Stimulated activated CD4-positive, alpha-beta T cell treated with anti-CD3 and anti-CD28 coated beads, TNF-alpha, amount 100 ng/mL, for 1 hour (primary cell): Measurements from ENCODE around the gene ZG16B.

Experiments used
- DNase-seq, 3 donors: peaks; one replicate each; pipeline ENCODE4 v3.0.0-alpha.2; 2020; ENCODE audit warnings: low read depth in 3 of 3, low spot score in 1 of 3

The ZG16B gene

GRCh38 chr16:2804728-2805127 lies 25.4 kb upstream of the ZG16B start:
- no peak for DNase-seq

- no peak for DNase-seq
Measured at GRCh38 chr16:2806286-2806685, 23.8 kb upstream of the ZG16B start.

- no peak for DNase-seq
Measured at GRCh38 chr16:2808181-2808580, 21.9 kb upstream of the ZG16B start.

GRCh38 chr16:2809149-2809760 lies 20.8 kb upstream of the ZG16B start:
- no peak for DNase-seq

- DNase-seq: no peak
Measured at GRCh38 chr16:2810651-2811050, 19.5 kb upstream of the ZG16B start.

- no peak for DNase-seq
Measured at GRCh38 chr16:2811703-2812471, 18.2 kb upstream of the ZG16B start.

- DNase-seq: no peak
Measured at GRCh38 chr16:2813771-2814221, 16.3 kb upstream of the ZG16B start.

- DNase-seq: no peak
Measured at GRCh38 chr16:2814551-2815298, 15.4 kb upstream of the ZG16B start.

GRCh38 chr16:2815299-2815771 lies 14.8 kb upstream of the ZG16B start:
- DNase-seq: no peak

GRCh38 chr16:2816751-2817339 lies 13.3 kb upstream of the ZG16B start, which contains the start of gene PRSS21:
PRSS21 (plus strand) TSS chr16:2817237; CDS start chr16:2817269, 32 bp downstream.
- DNase-seq: peak in 1 of 3 donors; percentile 17

- no peak for DNase-seq
Measured at GRCh38 chr16:2817340-2818271, 12.5 kb upstream of the ZG16B start.

GRCh38 chr16:2818272-2818876 lies 11.7 kb upstream of the ZG16B start:
- no peak for DNase-seq

- DNase-seq: no peak
Measured at GRCh38 chr16:2819179-2819938, 10.7 kb upstream of the ZG16B start.

GRCh38 chr16:2819939-2820835 lies 9.9 kb upstream of the ZG16B start:
- no peak for DNase-seq

GRCh38 chr16:2820836-2821486 lies 9.1 kb upstream of the ZG16B start:
- DNase-seq: no peak

GRCh38 chr16:2821487-2822157 lies 8.5 kb upstream of the ZG16B start:
- DNase-seq: no peak

GRCh38 chr16:2822158-2822495 lies 8.0 kb upstream of the ZG16B start:
- no peak for DNase-seq
